ENCODE measurements around the gene CELSR2. TPM values are rescaled to one million over a fixed set of nuclear protein-coding genes. Genes with fewer than 3 reads are reported as not detected.

The CELSR2 gene
- 1.5 TPM in 2 replicates for total RNA-seq

DNA sequence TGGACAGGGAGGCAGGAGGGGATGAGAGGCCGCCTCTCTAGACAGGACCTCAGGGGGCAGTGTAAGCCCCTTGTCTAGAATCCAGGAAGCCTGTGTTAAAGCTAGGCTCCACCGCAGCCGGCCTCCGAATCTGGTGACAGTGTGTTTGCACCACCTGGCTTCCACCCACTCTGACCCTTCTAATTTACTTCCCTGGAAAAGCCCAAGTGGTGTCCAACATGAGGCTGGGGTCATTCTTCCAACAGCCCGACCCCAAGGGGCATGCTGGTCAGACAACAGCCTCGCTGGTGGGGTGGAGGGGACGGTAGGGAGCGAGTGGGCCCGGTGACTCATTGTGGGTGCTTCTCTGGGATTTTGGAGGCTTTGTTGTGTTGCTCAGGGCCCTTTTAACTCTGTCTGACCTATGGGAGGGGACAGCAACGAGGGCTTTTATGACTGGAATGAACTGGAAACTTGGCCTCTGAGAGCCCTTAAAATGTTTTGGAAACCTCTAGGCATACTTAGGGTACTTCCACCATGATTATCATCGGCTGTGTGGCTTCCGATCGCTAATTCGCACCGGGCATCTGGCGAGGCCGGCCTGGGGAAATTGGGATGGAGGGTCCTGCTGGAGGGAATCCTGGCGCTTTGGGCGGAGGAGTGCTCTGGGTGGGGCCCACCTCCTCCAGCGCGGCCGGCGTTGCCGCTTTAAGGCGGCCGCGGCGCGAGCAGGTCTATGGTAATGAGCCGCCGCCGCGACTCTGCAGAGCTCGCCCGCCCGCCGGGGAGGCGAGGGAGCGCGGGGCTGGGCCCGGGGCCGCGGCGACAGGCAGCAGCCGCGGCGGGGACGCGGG is at the start of gene CELSR2:
Gene CELSR2 (plus strand): TSS at position 743 of the 833 bp plus-strand sequence. CDS start 541 bp downstream, outside the sequence.

DNA sequence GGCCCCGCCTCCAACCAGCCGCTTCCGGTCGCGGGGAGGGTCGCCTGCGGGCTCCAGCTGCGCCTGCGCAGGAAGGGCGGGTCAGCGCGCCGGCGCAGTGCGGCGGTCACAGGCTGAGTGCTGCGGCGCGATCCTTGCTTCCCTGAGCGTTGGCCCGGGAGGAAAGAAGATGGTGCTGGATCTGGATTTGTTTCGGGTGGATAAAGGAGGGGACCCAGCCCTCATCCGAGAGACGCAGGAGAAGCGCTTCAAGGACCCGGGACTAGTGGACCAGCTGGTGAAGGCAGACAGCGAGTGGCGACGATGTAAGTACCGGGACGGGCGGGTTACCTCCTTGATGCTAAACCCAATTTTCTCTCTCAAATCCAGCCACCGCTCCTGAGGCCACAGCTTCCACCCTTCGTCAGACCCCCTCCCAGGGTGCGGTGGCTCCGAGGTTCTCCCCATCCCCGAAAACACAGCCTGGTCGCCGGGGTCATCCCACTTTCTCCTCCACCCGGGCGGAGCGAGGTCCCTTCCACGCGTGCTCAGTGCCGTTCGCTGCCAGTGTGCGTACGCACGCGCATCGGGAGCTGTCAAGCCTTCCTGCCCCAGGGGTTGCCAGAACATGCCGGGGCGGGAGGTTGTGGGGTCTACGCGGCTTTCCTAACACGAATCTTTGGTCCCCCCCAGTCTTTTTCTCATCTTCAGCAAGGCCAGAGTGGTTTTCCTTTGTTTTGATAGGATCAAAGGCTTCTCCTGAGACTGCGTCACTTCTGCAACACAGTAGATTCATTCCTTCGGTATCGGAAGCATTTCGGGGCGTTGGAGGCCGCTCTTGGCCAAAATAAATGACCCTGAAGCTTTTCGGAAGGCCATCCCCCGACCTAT is 35.3 kb upstream of the CELSR2 start, which contains the start of gene SARS1:
Gene SARS1 (plus strand): TSS at position 95 of the 870 bp plus-strand sequence. CDS start 75 bp downstream, at position 170.

DNA sequence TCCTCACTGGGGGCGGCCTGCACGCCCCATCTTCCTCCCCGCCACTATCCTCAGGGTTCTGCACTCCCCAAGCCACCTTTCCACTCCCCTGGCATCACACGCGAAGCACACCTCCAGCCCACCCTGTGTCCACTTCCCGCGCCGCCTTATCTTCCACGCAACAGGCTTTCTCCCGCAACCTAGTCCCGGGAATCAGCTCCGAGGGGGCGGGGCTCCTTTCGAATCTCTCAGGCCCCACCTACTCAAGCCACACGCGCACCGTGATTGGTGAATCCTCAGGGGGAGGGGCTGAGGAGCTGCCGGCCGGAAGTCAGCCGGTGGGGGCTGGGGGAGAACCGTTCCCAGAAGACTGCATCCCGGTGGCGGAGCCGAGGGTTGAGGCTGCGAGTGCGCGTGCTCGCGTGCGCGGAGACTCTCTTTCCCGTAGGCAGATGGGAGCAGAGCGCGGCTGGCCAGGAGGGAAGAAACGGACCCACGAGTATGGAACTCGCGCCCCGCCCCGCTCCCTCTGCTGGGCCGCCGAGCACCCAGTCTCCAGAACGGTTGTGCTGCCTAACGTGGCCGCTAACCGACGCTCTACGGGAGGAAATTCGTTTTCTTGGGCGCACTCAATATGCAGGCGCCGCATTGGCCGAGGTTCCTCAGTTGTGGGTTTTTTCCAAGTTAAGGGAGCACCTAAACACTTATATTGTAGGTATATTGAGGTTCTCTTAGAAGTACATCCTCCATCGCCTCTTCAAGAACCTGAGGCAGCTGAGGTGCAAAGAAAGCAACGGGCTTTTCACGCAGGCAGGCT is 33.8 kb downstream of the CELSR2 start, which contains the start of gene PSRC1:
Gene PSRC1 (minus strand): TSS at position 194 of the 796 bp plus-strand sequence.

GRCh38 chr1:109306832-109307273 is 57.5 kb downstream of the CELSR2 start, which contains the start of gene MYBPHL:
TSS of gene MYBPHL (minus strand) at chr1:109307011. CDS start at chr1:109306991, 20 bp downstream.

Other genes starting within 250 kb of the CELSR2 start
- gene WDR47, start 207.4 kb upstream of the CELSR2 start, total RNA-seq, result 16.0 and 20.5 TPM in 2 replicates
- 73.9 and 75.4 TPM in 2 replicates for gene TAF13, start 173.5 kb upstream of the CELSR2 start, total RNA-seq
- 26.2 and 37.2 TPM in 2 replicates for gene TMEM167B, start 158.8 kb upstream of the CELSR2 start, total RNA-seq
- 0.15 and 0.33 TPM in 2 replicates for gene ELAPOR1, start 135.4 kb upstream of the CELSR2 start, total RNA-seq
- gene SARS1, start 35.6 kb upstream of the CELSR2 start, total RNA-seq, result 262 and 277 TPM in 2 replicates
- gene PSRC1, start 33.6 kb downstream of the CELSR2 start, total RNA-seq, result 3.8 and 13.2 TPM in 2 replicates
- not detected in 2 replicates for gene MYBPHL, start 57.5 kb downstream of the CELSR2 start, total RNA-seq
- 8.9 and 9.6 TPM in 2 replicates for gene SORT1, start 148.4 kb downstream of the CELSR2 start, total RNA-seq
- 30.4 and 60.2 TPM in 2 replicates for gene PSMA5, start 176.9 kb downstream of the CELSR2 start, total RNA-seq
- gene SYPL2, start 217.0 kb downstream of the CELSR2 start, total RNA-seq, result 0.29 and 1.2 TPM in 2 replicates
- gene ATXN7L2, start 234.4 kb downstream of the CELSR2 start, total RNA-seq, result 1.7 and 3.3 TPM in 2 replicates
- 6.4 and 6.8 TPM in 2 replicates for gene CYB561D1, start 244.6 kb downstream of the CELSR2 start, total RNA-seq

Measured in smooth muscle cell of trachea (primary cell).